SU-DHL-6 (cell line): ENCODE results near the gene QPRT.

Experiments used
- CTCF ChIP-seq: fragments of 200-600 bp; sonication (generic); IDR thresholded peaks from one replicate; pipeline ENCODE4 v1.5.1; 2017; ENCODE audit warnings: antibody characterized with exemption, mild to moderate bottlenecking, low read length, moderate library complexity; ENCODE audit not compliant: insufficient read depth, poor library complexity, severe bottlenecking
- EZH2phosphoT487 ChIP-seq: fragments of 200-600 bp; sonication (generic), shearing (Covaris generic); conservative IDR thresholded peaks from 2 replicates; pipeline ENCODE4 v1.6.1; 2018; ENCODE audit warnings: mild to moderate bottlenecking, antibody characterized with exemption, low read length, moderate library complexity, mixed read lengths

GRCh38 chr16:29745853-29746345, 66.9 kb downstream of the QPRT start, which contains the start of gene C16orf54:
- no peak for TF ChIP-seq CTCF
- no peak for TF ChIP-seq EZH2phosphoT487
